Smooth muscle cell (in vitro differentiated cells): ENCODE data around the gene AGAP1. TPM values are rescaled to one million over a fixed set of nuclear protein-coding genes. Genes with fewer than 3 reads are reported as not detected.

Experiments used
- DNase-seq: peaks from one replicate; lab custom pipeline; 2025; ENCODE audit not compliant: unreplicated experiment; lab: John Stamatoyannopoulos, UW
- H2AFZ ChIP-seq: fragments of 200-600 bp; sonication (generic); 2 replicates; pipeline ENCODE4 v1.6.0; 2016; ENCODE audit warnings: antibody characterized with exemption, low read depth, mild to moderate bottlenecking
- H3F3A ChIP-seq: fragments of 200-600 bp; sonication (generic); 2 replicates; pipeline ENCODE4 v1.6.0; 2017; ENCODE audit warnings: antibody characterized with exemption, low read depth
- H3K27ac ChIP-seq: fragments of 200-600 bp; sonication (generic); 2 replicates; pipeline ENCODE4 v1.5.1; 2016; ENCODE audit warnings: low read depth, mild to moderate bottlenecking
- H3K27me3 ChIP-seq: fragments of 200-600 bp; sonication (generic); 2 replicates; pipeline ENCODE4 v1.6.1; 2016; ENCODE audit warnings: low read depth, mild to moderate bottlenecking
- H3K36me3 ChIP-seq: fragments of 200-600 bp; sonication (generic); 2 replicates; pipeline ENCODE4 v1.5.1; 2016; ENCODE audit warnings: low read depth
- H3K4me1 ChIP-seq: fragments of 200-600 bp; sonication (generic); 2 replicates; pipeline ENCODE4 v1.5.1; 2016; ENCODE audit warnings: low read depth
- H3K4me2 ChIP-seq: fragments of 200-600 bp; sonication (generic); 2 replicates; pipeline ENCODE4 v1.6.0; 2016; ENCODE audit warnings: mild to moderate bottlenecking
- H3K4me3 ChIP-seq: fragments of 200-600 bp; sonication (generic); 2 replicates; pipeline ENCODE4 v1.5.1; 2016; ENCODE audit warnings: mild to moderate bottlenecking
- H3K79me2 ChIP-seq: fragments of 200-600 bp; sonication (generic); 2 replicates; pipeline ENCODE4 v1.6.0; 2016; ENCODE audit warnings: low read depth, mild to moderate bottlenecking
- H3K9ac ChIP-seq: fragments of 200-600 bp; sonication (generic); 2 replicates; pipeline ENCODE4 v1.6.0; 2016; ENCODE audit warnings: low read depth
- H3K9me3 ChIP-seq: fragments of 200-600 bp; sonication (generic); replicated peaks from 2 replicates; pipeline ENCODE4 v1.5.1; 2016; ENCODE audit warnings: low read depth
- H4K20me1 ChIP-seq: fragments of 200-600 bp; sonication (generic); 2 replicates; pipeline ENCODE4 v1.6.0; 2016; ENCODE audit warnings: low read depth
- CTCF ChIP-seq: fragments of 200-600 bp; sonication (generic); IDR thresholded peaks from 2 replicates; pipeline ENCODE4 v1.5.1; 2017; ENCODE audit warnings: borderline replicate concordance, mild to moderate bottlenecking, antibody characterized with exemption; ENCODE audit not compliant: insufficient read depth, poor library complexity, severe bottlenecking
- WGBS: methylation state at CpG from one replicate; pipeline ENCODE4 v1.1.7; 2016; ENCODE audit warnings: low lambda C conversion rate; 5-methylcytosine and 5-hydroxymethylcytosine counted together
- polyA plus RNA-seq: library from polyadenylated mRNA; unstranded; fragments of >200 nt; fragmentation: Nextera tagmentation; extraction: Ambion mirVana; gene quantifications from 2 replicates; pipeline ENCODE4 v1.2.1, GENCODE V29; 2016
- total RNA-seq: library from RNA; depleted of rRNA; stranded (reverse); fragments of >200 nt; gene quantifications from 2 replicates; pipeline ENCODE4 v1.2.3, GENCODE V29; 2014

The AGAP1 gene
- total and polyA plus RNA-seq, 2 experiments from 2014 or later = 3.9 to 9.8 TPM

GRCh38 chr2:236017446-236017845 lies 523.6 kb downstream of the AGAP1 start:
- Histone ChIP-seq H3K9me3 (no peaks in the 10 kb centered on the region), H3K79me2 (no peaks in the 10 kb centered on the region), H3K36me3 (no peaks in the 10 kb centered on the region), H3K9ac (no peak overlapping the region), H3K27me3 (no peaks in the 10 kb centered on the region), H3K27ac (no peak overlapping the region), H3K4me2 (no peak overlapping the region), H3K4me1 (peaks cover 10% of the 10 kb centered on the region), H2AFZ (no peak overlapping the region), H3K4me3 (no peak overlapping the region), H3F3A (no peaks in the 10 kb centered on the region), H4K20me1 (no peaks in the 10 kb centered on the region)
- DNase-seq = no peak
- WGBS = 95% methylated on average over 3 of the region's 3 CpGs
- TF ChIP-seq CTCF = no peak

GRCh38 chr2:236019434-236019833 lies 525.6 kb downstream of the AGAP1 start:
- H3K27me3 ChIP-seq = no peaks in the 10 kb centered on the region
- no peaks in the 10 kb centered on the region for H4K20me1 ChIP-seq
- 93% methylated on average over 8 of the region's 8 CpGs for WGBS

GRCh38 chr2:236021499-236022057 lies 527.7 kb downstream of the AGAP1 start:
- Histone ChIP-seq H3K4me2 (no peak overlapping the region), H3K27ac (no peak overlapping the region), H3F3A (no peaks in the 10 kb centered on the region), H2AFZ (no peak overlapping the region), H3K27me3 (no peaks in the 10 kb centered on the region), H3K9ac (no peak overlapping the region), H3K9me3 (no peaks in the 10 kb centered on the region), H3K4me1 (no peaks in the 10 kb centered on the region), H3K4me3 (no peak overlapping the region), H3K79me2 (no peaks in the 10 kb centered on the region), H4K20me1 (no peaks in the 10 kb centered on the region), H3K36me3 (no peaks in the 10 kb centered on the region)
- DNase-seq = no peak
- WGBS = 86% methylated on average over 13 of the region's 14 CpGs
- no peak for TF ChIP-seq CTCF

More at GRCh38 chr2:236019434-236019833, 525.6 kb downstream of the AGAP1 start:
- no peak for DNase-seq
- no peak for TF ChIP-seq CTCF
- no peak overlapping the region for H3K27ac ChIP-seq
- H3K36me3 ChIP-seq = no peaks in the 10 kb centered on the region
- no peak overlapping the region for H3K9ac ChIP-seq
- peaks cover 7% of the 10 kb centered on the region for H3K4me1 ChIP-seq
- no peak overlapping the region for H3K4me2 ChIP-seq
- no peaks in the 10 kb centered on the region for H3K9me3 ChIP-seq
- H3K79me2 ChIP-seq = no peaks in the 10 kb centered on the region
- H3F3A ChIP-seq = no peaks in the 10 kb centered on the region
- H2AFZ ChIP-seq = no peak overlapping the region
- H3K4me3 ChIP-seq = no peak overlapping the region

GRCh38 chr2:236022128-236022527 lies 528.3 kb downstream of the AGAP1 start:
- Histone ChIP-seq H3K79me2 (no peaks in the 10 kb centered on the region), H3K4me3 (no peak overlapping the region), H2AFZ (no peak overlapping the region), H3K9ac (no peak overlapping the region), H3K9me3 (no peaks in the 10 kb centered on the region), H3K4me2 (no peak overlapping the region), H3K27me3 (no peaks in the 10 kb centered on the region), H4K20me1 (no peaks in the 10 kb centered on the region), H3K36me3 (no peaks in the 10 kb centered on the region), H3K27ac (no peak overlapping the region), H3K4me1 (no peaks in the 10 kb centered on the region), H3F3A (no peaks in the 10 kb centered on the region)
- DNase-seq = no peak
- WGBS = 97% methylated on average over 5 of the region's 5 CpGs
- TF ChIP-seq CTCF = no peak
